Stimulated activated CD8-positive, alpha-beta memory T cell treated with anti-CD3 and anti-CD28 coated beads, Interleukin-12 subunit alpha, Interleukin-12 subunit beta, amount 100 ng/mL, for 4 hours (primary cell): ENCODE results near the gene BRD8.
"Not testable (repeated sequence)": the region's sequence is repeated elsewhere in the genome, so short reads cannot be mapped to it uniquely, and the experiment has no call there.

Source experiments
- DNase-seq: peaks from one replicate; pipeline ENCODE4 v3.0.0-alpha.2; 2020; ENCODE audit warnings: low read depth

The BRD8 gene

GRCh38 chr5:138157626-138158025, 20.8 kb downstream of the BRD8 start:
- DNase-seq: no peak

- not testable (repeated sequence) for DNase-seq
Measured at GRCh38 chr5:138155977-138156376, 22.5 kb downstream of the BRD8 start.

- DNase-seq: no peak
Measured at GRCh38 chr5:138149530-138149929, 28.9 kb downstream of the BRD8 start.

GRCh38 chr5:138148811-138149210, 29.6 kb downstream of the BRD8 start:
- no peak for DNase-seq

- not testable (repeated sequence) for DNase-seq
Measured at GRCh38 chr5:138143578-138143977, 34.9 kb downstream of the BRD8 start.

GRCh38 chr5:138141734-138142133, 36.7 kb downstream of the BRD8 start:
- DNase-seq: no peak

- DNase-seq: no peak
Measured at GRCh38 chr5:138140268-138140667, 38.2 kb downstream of the BRD8 start.

- no peak for DNase-seq
Measured at GRCh38 chr5:138139781-138140090, 38.7 kb downstream of the BRD8 start.

- no peak for DNase-seq
Measured at GRCh38 chr5:138138949-138139780, 39.3 kb downstream of the BRD8 start, which contains the start of gene NME5. Gene NME5, minus strand, starts transcription at chr5:138139428. Its CDS starts 648 bp downstream, at chr5:138138780.

- DNase-seq: no peak
Measured at GRCh38 chr5:138132543-138132942, 45.9 kb downstream of the BRD8 start.

GRCh38 chr5:138129347-138129746, 49.1 kb downstream of the BRD8 start:
- DNase-seq: no peak

GRCh38 chr5:138128334-138128733, 50.1 kb downstream of the BRD8 start:
- DNase-seq: no peak

- DNase-seq: no peak
Measured at GRCh38 chr5:138115254-138115653, 63.2 kb downstream of the BRD8 start.

- DNase-seq: no peak
Measured at GRCh38 chr5:138111937-138112336, 66.5 kb downstream of the BRD8 start.

- no peak for DNase-seq
Measured at GRCh38 chr5:138111181-138111580, 67.2 kb downstream of the BRD8 start.

GRCh38 chr5:138110266-138110963, 68.0 kb downstream of the BRD8 start:
- no peak for DNase-seq

- no peak for DNase-seq
Measured at GRCh38 chr5:138109463-138110265, 68.8 kb downstream of the BRD8 start.

GRCh38 chr5:138107213-138107612, 71.2 kb downstream of the BRD8 start:
- DNase-seq: no peak

GRCh38 chr5:138105709-138106108, 72.7 kb downstream of the BRD8 start:
- no peak for DNase-seq

- DNase-seq: no peak
Measured at GRCh38 chr5:138103319-138103637, 75.2 kb downstream of the BRD8 start.

GRCh38 chr5:138102454-138103318, 75.7 kb downstream of the BRD8 start:
- DNase-seq: no peak
